ENCODE data around the gene LCN6. TPM values are rescaled to one million over a fixed set of nuclear protein-coding genes. Genes with fewer than 3 reads are reported as not detected.

Gene LCN6
- total RNA-seq, 1 experiment from 2014 or later = not detected

- no peak overlapping the region for H3K27ac Mint-ChIP-seq (ENCODE audit: low read depth, unreplicated experiment)
- ChIA-PET POLR2A (interaction anchor here (0.5 to 1.8 kb wide), 4 partner anchors 11 to 19 kb away, joined by 3 to 7 read pairs (median 4); no protein-coding TSS in a partner anchor), CTCF (interaction anchor here (0.6 kb wide), 1 partner anchor 14 kb away, joined by 3 read pairs; no protein-coding TSS in a partner anchor)
- no peak for TF ChIP-seq CTCF (IDR thresholded peaks at IDR 0.05; ENCODE audit: unreplicated experiment)
- no peak for DNase-seq (ENCODE audit: unreplicated experiment)
- BruUV-seq (replicated peaks) = no TSS peak
- H3K9me3 Mint-ChIP-seq (ENCODE audit: unreplicated experiment) = no peaks in the 10 kb centered on the region
- H3K4me3 Mint-ChIP-seq (ENCODE audit: unreplicated experiment) = no peak overlapping the region
- H3K27me3 Mint-ChIP-seq (ENCODE audit: insufficient read depth, unreplicated experiment) = peaks cover 10% of the 10 kb centered on the region
- H3K4me1 Mint-ChIP-seq (ENCODE audit: insufficient read depth, unreplicated experiment) = no peaks in the 10 kb centered on the region
- intact Hi-C loops (cut with micrococcal nuclease) = no loop called here
- no peaks in the 10 kb centered on the region for H3K36me3 Mint-ChIP-seq (ENCODE audit: insufficient read depth, unreplicated experiment)
Measured at GRCh38 chr9:136714096-136714892, 34.0 kb downstream of the LCN6 start.

- Mint-ChIP-seq H3K9me3 (ENCODE audit: unreplicated experiment) (no peaks in the 10 kb centered on the region), H3K4me3 (ENCODE audit: unreplicated experiment) (no peak overlapping the region), H3K27ac (ENCODE audit: low read depth, unreplicated experiment) (no peak overlapping the region), H3K36me3 (ENCODE audit: insufficient read depth, unreplicated experiment) (no peaks in the 10 kb centered on the region), H3K27me3 (ENCODE audit: insufficient read depth, unreplicated experiment) (peaks cover 10% of the 10 kb centered on the region), H3K4me1 (ENCODE audit: insufficient read depth, unreplicated experiment) (no peaks in the 10 kb centered on the region)
- ChIA-PET CTCF (interaction anchor here (0.6 to 0.8 kb wide), 2 partner anchors 12 to 14 kb away, joined by 3 read pairs; no protein-coding TSS in a partner anchor), POLR2A (interaction anchor here (1.0 to 1.4 kb wide), 2 partner anchors 9 to 13 kb away, joined by 3 to 4 read pairs; no protein-coding TSS in a partner anchor)
- no TSS peak for BruUV-seq (replicated peaks)
- no peak for TF ChIP-seq CTCF (IDR thresholded peaks at IDR 0.05; ENCODE audit: unreplicated experiment)
- DNase-seq (ENCODE audit: unreplicated experiment) = no peak
- intact Hi-C loops (cut with micrococcal nuclease) = no loop called here
Measured at GRCh38 chr9:136713550-136713949, 34.8 kb downstream of the LCN6 start.

- no peaks in the 10 kb centered on the region for H3K4me1 Mint-ChIP-seq (ENCODE audit: insufficient read depth, unreplicated experiment)
- H3K27me3 Mint-ChIP-seq (ENCODE audit: insufficient read depth, unreplicated experiment) = peaks cover 10% of the 10 kb centered on the region
- POLR2A ChIA-PET = interaction anchor here (0.7 to 1.4 kb wide), 3 partner anchors 10 to 104 kb away, joined by 3 to 4 read pairs (median 3); no protein-coding TSS in a partner anchor
- no peak for DNase-seq (ENCODE audit: unreplicated experiment)
- no peak overlapping the region for H3K4me3 Mint-ChIP-seq (ENCODE audit: unreplicated experiment)
- intact Hi-C loops (cut with micrococcal nuclease) = no loop called here
- no peaks in the 10 kb centered on the region for H3K36me3 Mint-ChIP-seq (ENCODE audit: insufficient read depth, unreplicated experiment)
- H3K27ac Mint-ChIP-seq (ENCODE audit: low read depth, unreplicated experiment) = no peak overlapping the region
- CTCF ChIA-PET = interaction anchor here (0.8 kb wide), 1 partner anchor 13 kb away, joined by 3 read pairs; no protein-coding TSS in a partner anchor
- H3K9me3 Mint-ChIP-seq (ENCODE audit: unreplicated experiment) = no peaks in the 10 kb centered on the region
- no TSS peak for BruUV-seq (replicated peaks)
- no peak for TF ChIP-seq CTCF (IDR thresholded peaks at IDR 0.05; ENCODE audit: unreplicated experiment)
Measured at GRCh38 chr9:136712690-136713544, 35.4 kb downstream of the LCN6 start.

Data from MCF 10A (cell line).